GM19351 (cell line): ENCODE data around the gene PLEKHN1.

Source experiments
- ATAC-seq: cut with Tn5 transposase; IDR thresholded peaks from one replicate; pipeline ENCODE4 v1.9.1; 2021; ENCODE audit warnings: mild to moderate bottlenecking, moderate library complexity; ENCODE audit not compliant: unreplicated experiment

Gene PLEKHN1

GRCh38 chr1:1023700-1024099, 57.4 kb downstream of the PLEKHN1 start:
- ATAC-seq, result no peak

- no peak for ATAC-seq
Observed at GRCh38 chr1:1024149-1024770, 58.0 kb downstream of the PLEKHN1 start.

DNA sequence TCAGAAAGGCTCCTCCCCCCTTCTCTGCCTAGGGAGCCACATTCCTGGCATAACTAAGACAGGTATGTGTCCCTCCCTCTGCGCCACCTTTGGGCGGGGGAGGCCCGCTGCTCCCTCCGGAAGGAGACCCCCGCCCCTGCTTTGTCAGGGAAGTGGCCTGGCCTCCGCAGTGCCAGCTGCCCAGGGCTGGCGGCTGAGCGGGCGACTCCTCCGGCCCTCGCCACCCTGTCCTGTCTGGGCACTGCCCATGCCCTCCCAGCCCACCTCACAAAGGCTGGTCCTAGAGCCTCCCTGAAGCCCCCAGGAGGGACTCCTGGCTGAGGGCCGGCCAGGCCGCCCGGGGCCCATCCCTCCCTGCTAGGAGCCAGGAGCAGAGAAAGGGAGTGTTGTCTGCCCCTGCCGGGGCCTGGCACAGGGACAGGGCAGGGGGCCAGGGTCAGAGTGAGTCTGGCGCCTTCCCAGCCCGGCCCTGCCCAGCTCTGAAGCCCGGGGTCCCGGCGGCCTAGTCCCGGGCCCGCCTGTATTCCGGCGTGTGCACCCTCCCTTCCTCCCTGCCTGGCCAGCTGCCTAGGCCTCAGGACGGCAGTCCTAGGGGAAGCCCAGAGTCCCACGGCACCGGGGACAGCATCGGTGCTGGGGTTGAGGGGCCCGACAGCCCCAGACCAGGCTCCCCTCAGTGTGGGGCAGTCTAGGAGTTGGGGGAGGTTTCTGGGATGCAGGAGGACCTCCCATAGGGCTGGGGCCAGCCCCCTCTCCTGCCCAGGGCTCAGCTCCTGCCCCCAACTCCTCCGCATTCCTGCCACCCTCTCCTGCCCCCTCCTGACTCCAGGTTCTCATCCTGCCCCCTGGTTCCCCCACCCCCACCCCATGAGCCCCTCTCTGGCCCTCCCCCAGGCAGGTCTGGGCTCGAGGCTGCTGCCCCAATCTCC, 58.8 kb downstream of the PLEKHN1 start:
- no peak for ATAC-seq
